Cerebellar cortex (tissue), 1 donor: ENCODE data around the gene SLC6A3.

Source experiments
- DNase-seq: peaks from one replicate; pipeline ENCODE4 v3.0.0-alpha.2; 2015; ENCODE audit warnings: low spot score

SLC6A3 gene

GRCh38 chr5:1445313-1445688, at the start of gene SLC6A3:
TSS of gene SLC6A3 (minus strand) at chr5:1445440. CDS start at chr5:1443197, 2,243 bp downstream.
- no peak for DNase-seq

DNA sequence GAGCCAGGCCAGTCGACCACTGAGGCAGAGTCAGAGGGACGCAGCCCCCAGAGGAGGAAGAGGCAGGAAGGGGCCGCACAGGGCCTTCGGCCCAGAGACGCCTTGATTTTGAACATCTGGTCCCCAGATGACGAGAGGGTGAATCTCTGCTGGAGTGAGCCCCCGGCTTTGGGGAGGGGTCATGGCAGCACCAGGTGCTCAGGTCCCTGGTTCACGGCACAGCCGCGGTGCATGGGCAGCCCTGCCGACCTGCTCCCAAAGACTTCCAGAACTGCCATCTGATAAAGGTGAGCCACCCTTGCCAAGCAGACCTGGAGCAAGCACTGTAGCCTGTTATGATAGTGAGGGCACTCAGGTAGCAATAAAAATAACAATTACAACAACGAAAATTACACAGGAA, 48.7 kb upstream of the SLC6A3 start:
- DNase-seq: no peak

DNA sequence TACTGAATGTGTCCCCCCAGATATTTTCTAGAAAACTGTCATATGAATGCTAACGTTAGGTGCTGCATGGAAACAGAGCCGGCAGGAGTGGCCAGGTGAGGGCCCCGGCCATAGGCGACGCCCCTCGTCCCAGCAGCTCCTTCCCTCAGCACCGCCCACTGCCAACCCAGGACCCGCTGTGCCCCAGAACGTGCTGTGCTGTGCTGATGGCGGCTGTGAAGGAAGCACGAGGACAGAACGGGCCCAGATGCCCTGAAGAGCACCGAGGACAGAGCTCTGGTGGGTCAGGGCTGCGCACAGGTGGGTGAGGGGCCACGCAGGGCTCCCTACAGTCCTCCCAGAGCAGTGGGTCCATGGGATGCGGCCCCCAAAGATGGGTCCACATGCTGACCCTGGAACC, 48.2 kb upstream of the SLC6A3 start:
- DNase-seq: no peak

GRCh38 chr5:1492757-1493156, 47.5 kb upstream of the SLC6A3 start:
- no peak for DNase-seq

DNA sequence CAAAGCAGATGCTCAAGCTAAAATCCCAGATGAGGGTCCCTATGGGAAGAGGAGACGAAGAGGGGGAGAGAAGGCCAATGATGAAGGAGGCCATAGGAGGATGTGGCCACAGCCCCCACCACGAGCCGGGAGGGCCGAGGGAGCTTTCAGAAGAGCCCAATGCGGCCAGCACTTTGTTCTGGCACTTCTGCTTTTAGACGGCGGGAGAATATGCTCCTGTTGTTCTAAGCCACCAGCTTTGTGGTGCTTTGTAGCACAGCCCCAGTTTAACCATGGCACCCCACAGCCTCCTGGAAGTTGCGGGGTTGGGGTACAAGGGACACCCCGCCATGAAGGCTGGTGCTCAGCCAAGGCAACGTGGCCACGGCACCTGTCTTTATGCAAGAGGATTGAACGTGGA, 45.1 kb upstream of the SLC6A3 start:
- DNase-seq: no peak

- DNase-seq: no peak
Observed at GRCh38 chr5:1489754-1490153, 44.5 kb upstream of the SLC6A3 start.

- DNase-seq: no peak
Observed at GRCh38 chr5:1488882-1489680, 43.8 kb upstream of the SLC6A3 start.

DNA sequence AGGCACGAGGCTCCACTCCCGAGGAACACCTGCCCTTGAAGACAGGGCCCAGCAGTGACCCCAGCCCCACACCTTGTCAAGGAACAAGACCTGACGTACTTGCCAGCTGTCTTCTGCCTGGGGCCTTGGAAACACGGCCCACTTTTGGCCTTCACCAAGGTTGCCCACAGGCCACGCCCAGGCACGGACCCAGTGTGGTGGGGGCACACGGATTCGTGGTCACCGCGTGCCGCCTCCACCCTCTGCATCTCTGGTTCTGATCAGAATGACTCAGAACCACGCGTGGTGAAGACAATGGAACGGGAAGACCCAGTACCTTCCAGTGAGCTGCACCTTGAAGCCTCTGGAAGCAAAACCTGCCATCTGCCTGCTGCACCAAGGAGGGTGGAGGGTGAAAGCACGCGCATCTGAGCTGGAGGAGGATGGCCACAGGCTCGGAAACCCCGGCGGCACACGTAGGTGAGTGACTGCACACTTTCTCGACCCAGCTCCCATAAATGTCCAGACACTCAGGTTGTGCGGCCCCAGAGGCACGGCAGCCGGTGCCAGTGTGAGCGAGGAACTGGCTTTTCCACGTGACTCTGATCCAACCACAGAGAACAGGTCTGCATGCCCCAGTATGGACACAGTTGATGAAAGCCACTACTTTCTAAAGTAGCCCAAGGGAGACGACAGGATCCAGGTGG, 42.0 kb upstream of the SLC6A3 start:
- DNase-seq: no peak

DNA sequence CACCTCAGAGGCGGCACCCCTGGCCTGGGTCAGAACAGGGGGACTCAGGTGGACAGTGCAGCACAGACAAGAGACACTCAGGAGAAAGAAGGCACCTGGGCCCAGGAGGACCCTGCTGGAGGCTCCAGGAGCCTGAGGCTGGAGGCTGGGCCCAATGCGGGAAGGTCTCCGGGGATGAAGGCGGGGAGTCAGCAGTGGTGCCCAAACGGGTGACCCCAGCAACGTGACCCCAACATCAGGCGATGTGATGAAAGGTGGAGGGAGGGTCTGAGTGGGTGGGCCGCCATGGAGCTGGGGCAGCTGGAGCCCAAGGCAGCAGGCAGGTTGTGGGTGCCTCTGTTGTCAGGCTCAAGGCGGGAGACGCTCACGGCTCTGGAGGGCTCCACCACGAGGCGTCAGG, 41.0 kb upstream of the SLC6A3 start:
- no peak for DNase-seq

GRCh38 chr5:1485579-1486118, 40.4 kb upstream of the SLC6A3 start:
- DNase-seq: no peak

DNA sequence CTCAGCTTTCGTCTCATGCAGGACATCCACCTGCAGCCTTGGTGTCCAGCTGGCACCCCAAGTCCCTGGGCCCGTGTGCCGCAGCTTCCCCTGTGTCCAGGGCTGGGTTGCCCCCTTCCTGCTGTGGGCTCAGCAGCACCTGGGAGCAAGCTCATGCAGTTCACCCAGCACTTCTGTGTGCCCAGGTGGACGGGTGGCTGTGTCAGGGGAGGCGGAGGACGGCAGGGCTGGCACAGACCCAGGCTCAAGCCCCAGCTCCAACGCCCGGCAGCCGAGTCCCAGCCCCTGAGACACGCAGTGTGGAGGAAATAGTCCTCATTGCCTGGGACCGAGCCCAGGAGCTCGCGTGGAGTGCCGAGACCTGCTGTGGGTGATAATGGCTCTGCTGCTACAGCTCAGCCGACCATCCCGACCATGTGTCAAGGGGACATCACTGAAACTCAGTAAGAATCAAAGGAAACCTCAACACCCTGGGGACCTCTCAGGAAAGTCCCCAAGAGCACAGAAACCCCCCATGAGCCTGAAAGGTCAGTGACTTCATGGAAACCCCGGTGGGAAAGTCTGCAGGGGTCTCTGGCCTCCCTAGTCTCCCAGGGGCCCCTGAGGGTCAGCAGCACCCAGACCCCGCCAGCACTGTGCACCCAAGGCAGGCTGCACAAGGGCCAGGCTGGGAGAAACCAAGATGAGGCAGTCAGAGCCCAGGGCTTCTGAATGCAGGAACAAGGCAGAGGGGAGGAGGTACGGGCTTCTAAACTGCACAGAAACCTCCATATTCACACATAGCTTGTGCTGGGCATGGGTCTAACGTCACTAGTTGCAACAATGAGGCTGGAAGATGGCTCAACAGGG, 39.7 kb upstream of the SLC6A3 start:
- DNase-seq: no peak

DNA sequence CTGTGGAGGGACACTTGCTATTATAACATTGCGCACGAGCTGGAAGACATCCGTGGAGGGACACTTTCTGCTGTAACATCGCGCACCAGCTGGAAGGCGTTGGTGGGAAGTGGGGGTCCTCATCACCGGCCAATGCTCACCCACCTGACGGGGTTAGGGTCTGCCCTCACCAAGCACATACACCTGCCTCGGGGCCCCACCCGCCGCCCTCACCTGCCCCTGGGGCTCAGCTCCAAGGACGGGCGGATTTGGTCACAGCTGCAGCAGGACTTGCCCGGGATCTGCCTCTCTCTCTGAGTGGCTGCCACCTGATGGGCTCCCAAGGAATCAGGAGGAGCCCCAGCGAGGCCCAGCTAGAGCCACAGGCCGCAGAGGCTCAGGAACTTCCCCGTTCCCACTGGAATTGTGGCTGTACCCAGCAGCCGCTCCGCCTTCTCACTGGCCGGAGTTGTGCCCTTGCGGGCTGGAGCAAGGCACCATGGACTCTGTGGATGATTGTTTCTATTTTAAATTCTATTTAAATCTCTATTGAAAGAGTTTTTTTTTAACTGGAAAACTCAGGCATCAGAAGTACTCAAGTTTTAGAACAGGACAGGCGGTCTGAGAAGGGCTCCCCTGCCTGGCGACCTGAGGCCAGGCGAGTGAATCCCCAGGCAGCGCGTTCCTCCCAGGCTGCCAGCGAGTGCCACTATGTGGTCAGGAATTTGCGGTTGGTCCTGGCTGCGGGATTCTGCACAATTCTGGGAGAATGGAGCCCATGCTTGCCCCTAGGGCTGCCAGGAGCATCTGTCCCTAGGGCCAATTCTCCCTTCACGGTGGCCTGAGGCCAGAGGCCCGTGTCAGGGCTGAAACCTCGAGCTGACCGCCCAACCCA, 38.9 kb upstream of the SLC6A3 start:
- DNase-seq: no peak

DNA sequence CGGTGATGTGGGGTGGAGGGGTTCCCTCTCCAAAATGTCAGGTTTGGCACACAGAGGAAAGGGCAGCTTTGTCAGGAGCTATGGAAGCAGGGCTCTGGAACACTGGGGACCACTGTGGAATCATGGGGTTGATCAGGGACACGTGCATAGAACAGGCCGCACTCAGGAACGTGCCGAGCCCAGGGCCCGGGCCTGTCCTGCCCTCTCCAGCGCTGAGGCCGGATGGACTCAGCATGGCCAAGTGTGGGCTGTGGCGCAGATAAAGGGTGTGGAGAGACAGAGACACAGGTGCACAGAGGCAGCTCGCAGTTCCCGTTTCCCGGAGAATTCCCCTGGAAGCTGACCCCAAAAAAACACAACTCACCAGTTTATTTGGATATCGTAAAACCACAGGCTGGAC, 37.8 kb upstream of the SLC6A3 start:
- no peak for DNase-seq

DNA sequence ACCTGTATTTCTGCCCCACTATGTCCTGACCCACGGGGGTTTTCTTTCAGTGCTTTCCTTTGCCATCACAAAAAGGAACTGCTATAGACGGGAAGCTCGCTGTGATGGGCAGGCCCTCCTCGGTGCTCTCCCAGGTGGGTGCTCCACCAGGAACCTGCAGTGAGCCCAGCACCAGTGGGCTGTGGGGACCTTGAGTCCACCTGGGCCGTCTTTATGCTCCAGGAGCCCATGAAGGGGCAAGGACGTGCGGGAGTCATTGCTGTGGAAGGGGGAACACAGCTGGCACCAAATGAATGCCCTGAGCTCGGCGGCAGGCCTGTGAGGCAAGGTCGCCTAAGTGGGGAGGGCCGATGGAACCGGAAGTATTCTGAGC, 36.7 kb upstream of the SLC6A3 start:
- DNase-seq: no peak

GRCh38 chr5:1481266-1481958, 36.2 kb upstream of the SLC6A3 start:
- DNase-seq: no peak

- DNase-seq: no peak
Observed at GRCh38 chr5:1480806-1481205, 35.6 kb upstream of the SLC6A3 start.

GRCh38 chr5:1480217-1480616, 35.0 kb upstream of the SLC6A3 start:
- DNase-seq: no peak

- DNase-seq: no peak
Observed at GRCh38 chr5:1479581-1480188, 34.4 kb upstream of the SLC6A3 start.

GRCh38 chr5:1479066-1479465, 33.8 kb upstream of the SLC6A3 start:
- DNase-seq: no peak

DNA sequence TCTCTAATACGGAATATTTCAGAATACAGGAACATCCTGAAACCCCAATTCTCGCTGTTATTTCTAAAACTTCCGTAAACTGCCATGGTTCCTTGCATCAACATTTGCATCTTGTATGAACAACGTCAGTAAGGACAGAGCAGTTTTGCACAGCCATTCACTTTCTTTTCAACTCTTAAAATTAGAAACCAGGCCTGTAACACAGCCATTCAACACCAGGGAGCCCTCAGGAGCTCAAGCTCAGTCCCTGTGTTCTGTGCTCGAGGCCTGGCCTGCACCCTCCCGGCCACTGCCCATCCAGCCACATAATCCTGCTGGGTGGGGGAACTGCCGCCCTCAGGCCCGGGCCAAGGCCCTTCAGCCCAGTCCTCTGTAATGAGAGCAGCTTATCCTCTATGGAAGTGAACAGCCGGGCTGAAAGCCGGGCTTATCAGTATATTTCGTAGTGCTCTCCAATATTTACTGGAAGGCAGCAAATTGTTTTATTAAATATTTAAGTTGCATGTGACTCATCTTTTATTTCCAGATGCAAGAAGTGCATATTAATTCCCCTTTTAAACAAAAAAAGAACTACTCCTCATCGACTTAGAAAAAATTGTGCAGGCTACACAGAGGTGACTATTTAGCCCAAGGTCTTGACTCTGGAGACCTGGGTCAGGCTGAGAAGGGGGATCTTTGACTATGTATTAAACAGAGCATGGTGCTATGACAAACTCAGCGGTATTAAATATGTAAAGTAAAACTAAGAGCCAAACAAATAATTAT, 33.2 kb upstream of the SLC6A3 start:
- DNase-seq: no peak
